GM19328 (cell line): ENCODE measurements around the gene C1orf21.

Source experiments
- ATAC-seq: cut with Tn5 transposase; IDR thresholded peaks from one replicate; pipeline ENCODE4 v1.9.1; 2021; ENCODE audit warnings: mild to moderate bottlenecking, moderate library complexity; ENCODE audit not compliant: unreplicated experiment

Gene C1orf21

DNA sequence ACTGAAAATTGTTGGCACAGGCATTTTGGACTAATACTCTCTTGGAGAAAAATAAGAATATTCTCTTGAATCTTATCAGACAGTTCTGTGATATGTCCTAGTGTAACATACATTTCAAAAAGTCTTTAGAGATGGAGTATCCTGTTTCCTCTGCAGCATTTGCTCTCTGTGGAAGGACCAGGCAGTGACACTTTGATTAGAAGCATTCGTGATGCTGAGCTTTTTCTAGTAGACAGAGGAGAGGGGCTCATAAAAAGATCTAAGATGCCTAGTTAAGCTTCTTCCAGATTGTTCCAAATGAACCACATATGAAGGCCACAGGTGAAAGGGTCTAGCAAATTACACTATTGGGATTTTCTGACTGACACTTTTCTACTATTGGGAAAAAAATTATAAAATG lies 120.3 kb downstream of the C1orf21 start:
- no peak for ATAC-seq

- ATAC-seq, result no peak
These were observed 120.9 kb downstream of the C1orf21 start for GRCh38 chr1:184507604-184508280.

- no peak for ATAC-seq
These were observed 122.3 kb downstream of the C1orf21 start for GRCh38 chr1:184509105-184509504.

- ATAC-seq, result no peak
These were observed 123.3 kb downstream of the C1orf21 start for GRCh38 chr1:184510110-184510509.

DNA sequence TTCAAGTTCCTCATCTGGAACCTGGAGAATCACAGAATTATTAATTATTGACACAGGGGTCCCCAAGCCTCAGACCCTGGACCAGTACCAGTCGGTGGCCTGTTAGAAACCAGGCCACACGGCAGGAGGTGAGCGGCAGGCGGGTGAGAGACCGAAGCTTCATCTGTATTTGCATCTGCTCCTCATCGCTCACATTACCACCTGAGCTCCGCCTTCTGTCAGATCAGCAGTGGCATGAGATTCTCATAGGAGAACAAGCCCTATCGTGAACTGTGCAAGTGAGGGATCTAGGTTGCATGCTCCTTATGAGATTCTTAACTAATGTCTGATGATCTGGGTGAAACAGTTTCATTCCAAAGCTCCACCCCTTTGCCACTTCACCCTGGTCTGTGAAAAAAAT lies 125.9 kb downstream of the C1orf21 start:
- no peak for ATAC-seq

- ATAC-seq, result no peak
These were observed 126.6 kb downstream of the C1orf21 start for GRCh38 chr1:184513421-184513820.

DNA sequence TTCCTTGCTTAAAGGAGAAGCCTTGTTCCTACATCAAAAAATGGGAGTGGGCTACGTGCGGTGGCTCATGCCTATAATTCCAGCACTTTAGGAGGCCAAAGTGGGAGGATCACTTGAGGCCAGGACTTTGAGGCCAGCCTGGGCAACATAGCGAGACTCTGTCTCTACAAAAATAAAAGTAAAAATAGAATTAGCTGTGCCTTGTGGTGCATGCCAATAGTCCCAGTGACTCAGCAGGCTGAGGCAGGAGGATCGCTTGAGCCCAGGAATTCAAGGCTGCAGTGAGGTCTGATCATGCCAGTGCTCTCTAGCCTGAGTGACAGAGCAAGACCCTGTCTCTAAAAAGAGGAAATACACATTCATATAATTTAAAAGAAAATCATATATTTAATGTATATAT lies 127.1 kb downstream of the C1orf21 start:
- no peak for ATAC-seq

- ATAC-seq, result no peak
These were observed 127.6 kb downstream of the C1orf21 start for GRCh38 chr1:184514447-184514846.

DNA sequence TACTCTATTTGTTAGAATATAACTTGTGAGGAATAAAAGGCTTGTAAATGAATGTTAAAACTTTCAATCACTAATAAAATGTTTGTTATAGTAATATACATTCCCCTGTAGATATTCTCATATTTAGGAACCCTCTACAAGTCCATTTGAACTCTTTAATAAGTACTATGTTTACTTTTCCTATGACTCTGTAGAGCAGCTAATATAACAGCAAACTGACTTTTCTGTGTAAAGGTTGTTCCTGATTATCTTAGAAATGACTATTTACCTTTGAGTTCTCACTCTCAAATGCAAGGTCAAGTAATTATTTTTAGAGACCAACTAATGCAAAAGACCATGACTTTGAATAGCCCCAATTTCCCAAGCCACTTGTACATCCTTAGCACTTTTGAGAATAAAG lies 130.3 kb downstream of the C1orf21 start:
- ATAC-seq, result no peak

DNA sequence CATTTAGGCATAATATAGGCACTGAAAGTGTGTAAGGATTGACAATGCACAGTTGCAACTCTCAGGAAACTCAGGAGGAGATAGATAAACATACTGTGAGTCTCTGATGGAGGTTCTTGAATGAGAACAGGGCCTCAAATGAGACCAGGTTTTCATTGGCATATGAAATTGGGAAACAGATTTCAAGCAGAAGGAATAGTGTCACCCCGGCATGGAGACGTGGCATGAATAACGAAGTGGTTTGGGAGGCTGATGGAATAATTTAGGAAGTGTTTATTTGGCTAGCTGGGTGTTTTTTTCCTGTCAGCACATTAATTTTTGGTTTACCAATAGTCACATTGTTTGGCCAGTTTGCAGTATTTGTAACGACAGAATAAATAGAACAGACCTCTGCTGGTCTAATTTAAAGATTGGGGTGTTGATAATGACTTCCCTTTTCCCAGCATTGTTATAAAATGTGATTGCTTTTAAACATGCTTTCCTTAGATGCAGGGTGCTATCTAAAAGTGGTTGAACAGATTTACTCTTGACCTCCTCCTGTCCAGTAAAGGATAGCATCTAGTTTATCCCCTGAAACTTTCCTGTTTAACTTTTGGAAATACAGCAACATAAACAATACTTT lies 132.0 kb downstream of the C1orf21 start:
- ATAC-seq, result no peak

DNA sequence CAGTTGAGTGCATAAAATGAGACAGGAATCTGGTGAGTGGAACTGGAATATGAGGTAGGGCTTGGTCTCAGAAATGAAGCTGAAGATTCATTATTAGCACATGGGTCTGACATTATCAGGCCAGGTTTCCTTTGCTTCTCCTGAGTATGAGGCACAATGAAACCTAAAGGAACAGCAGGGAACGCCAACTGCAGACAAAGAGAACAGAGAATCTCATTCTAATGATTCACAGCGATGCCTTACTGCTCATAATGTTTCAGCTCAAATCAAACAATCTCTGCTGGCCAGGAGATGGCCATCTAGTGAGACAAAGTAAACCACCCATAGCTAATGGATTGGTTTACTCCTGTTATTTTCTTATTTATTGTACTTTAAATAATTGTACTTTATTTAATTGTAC lies 133.5 kb downstream of the C1orf21 start:
- ATAC-seq, result no peak

- ATAC-seq, result no peak
These were observed 137.4 kb downstream of the C1orf21 start for GRCh38 chr1:184524248-184524647.

DNA sequence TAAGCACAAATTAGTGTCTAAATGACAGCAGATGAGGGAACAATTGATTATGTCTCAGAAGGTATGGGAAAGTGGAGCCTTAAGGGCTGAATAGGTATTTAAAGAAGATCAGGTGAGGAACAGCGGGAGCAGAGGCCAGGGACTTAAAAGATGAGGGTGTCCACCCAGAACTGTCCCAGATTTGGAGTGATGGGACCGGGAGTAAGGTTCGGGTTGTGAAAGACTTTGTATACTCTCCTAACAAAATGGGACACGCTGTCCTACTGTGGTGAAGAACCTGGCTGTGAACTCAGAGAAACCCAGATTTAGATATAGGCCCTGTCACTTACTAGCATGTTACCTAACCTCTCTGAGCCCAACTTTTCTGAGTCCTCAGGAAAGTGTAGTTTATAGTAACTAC lies 140.6 kb downstream of the C1orf21 start:
- ATAC-seq, result no peak

DNA sequence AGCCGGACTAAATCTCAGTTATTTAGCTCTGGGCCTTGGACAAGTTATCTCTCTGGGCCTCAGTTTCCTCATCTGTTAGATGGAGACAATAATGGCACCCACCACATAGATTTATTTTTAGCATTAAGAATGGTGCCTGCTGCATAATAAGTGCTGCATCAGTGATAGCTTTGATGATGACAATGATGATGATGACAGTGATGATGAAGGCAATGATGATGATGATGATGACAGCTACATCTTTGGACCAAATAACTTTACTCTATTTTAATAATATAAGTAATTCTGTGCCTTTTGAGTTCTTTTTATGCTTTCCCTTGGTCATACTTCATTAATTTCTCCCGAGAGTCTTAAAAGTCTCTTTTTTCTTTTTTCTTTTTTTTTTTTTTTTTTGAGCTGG lies 143.4 kb downstream of the C1orf21 start:
- no peak for ATAC-seq

- no peak for ATAC-seq
These were observed 144.5 kb downstream of the C1orf21 start for GRCh38 chr1:184531296-184531695.

DNA sequence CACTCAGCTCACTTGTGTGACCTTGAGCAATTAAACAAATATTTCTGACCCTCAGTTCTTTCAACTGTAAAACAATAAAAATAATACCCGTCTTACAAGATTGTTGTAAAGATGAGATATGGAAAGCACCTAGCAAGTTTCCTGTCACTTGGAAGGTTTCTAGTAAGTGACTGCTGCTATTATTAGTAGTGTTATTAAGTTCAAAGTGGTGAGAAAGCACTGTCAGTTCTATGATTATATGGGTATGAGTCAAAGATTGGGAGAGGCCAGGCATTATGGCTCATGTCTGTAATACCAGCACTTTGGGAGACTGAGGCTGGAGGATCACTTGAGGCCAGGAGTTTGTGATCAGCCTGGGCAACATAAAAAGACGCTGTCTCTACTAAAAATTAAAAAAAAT lies 145.4 kb downstream of the C1orf21 start:
- no peak for ATAC-seq

GRCh38 chr1:184533049-184533448 lies 146.2 kb downstream of the C1orf21 start:
- ATAC-seq, result no peak

GRCh38 chr1:184533915-184534314 lies 147.1 kb downstream of the C1orf21 start:
- ATAC-seq, result no peak

DNA sequence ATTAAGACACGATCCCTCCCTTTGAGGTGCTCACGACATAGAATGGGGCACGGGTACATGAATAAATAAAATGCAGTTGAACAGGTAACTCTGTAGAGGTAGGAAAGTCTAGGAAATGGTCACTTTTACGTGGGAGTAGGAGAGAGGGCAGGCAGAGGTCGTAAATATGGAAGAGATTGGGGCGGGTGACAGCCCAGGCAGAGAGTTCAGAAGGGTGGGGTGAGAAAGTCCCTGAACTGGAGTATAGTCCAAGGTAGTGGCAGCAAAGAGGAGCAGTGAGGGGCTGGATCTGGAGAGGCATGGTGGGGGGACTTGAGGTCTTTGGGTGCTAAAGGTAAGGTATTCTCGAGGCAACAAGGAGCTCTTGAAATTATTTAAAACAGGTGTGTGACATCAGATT lies 147.9 kb downstream of the C1orf21 start:
- no peak for ATAC-seq

DNA sequence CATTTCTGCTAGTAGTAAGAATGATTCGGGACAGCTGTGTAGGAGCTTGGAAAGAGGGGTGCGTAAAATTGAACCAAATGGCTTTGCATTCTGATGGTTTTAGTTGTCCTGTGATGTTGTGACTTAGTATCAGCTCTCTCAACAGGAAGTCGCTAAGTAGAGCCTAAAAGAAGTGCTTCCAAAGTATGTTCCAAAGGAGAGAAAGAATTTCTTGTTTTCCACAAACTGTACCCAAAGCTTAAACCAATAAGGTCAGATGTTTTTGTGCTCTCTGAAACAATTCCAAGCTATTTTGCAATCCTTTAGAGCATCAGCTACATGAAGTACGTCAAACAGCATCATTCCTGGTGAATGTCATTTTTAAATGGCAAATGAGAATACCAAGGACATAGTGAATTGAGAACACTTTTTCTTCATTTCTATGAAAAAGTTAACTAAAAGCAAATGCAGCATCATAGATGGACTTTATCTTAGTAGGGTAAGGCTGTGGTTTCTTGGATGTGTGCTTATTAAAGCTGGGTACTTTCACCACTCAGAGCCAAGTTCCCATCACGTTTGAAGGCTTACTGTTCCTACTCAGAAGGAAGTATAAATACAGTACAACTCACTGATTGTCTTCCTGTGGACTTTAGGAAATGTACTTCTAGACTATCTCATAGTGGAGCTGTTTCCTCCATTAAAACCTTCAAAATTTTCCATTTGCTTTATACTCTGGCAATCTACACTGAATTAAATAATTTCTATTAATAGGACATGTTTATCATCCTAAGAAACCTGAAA lies 148.6 kb downstream of the C1orf21 start:
- ATAC-seq, result no peak

DNA sequence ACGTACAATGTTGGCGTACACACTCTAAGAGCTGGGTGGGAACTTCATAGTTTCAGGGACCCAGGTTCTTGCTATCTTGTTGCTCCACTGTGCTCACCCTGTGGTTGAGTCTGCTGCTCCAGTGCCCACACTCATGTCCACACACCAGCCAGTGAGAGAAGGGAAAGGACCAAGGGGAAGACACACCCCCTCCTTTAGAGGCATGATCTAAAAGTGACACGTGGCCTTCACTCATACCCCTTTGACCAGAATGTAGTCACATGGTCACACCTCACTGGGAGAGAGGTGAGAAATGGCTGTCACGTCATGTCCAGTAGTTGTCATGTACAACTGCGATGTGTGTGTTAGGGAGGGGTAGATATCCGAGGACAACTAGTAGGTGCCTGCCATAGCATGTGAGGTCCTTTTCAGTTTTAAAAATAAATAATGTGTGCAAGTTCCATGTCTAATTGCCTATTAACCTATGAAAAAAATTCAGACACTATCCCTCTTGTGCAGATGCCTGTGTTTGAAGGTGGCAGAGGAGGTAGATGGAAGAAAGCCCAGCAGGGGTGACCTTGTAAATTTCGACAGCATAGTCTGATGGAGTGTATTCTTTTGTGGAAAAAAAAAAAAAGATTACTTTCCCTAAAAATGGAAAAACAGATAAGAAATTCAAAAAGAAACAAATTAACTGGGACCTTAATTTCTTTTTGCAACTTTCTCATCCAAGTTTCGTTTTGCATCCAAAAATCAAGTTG lies 149.6 kb downstream of the C1orf21 start:
- ATAC-seq, result no peak
